Upper lobe of left lung (tissue), 6 donors: ENCODE data around the gene C17orf107. TPM values are rescaled to one million over a fixed set of nuclear protein-coding genes. Genes with fewer than 3 reads are reported as not detected.
A peak's percentile ranks its signal among the peaks of the same experiment; 100 is the strongest.

ENCODE experiments used
- ATAC-seq, 2 donors: fragments of 200-7000 bp; cut with Tn5 transposase; one replicate each; pipeline ENCODE4 v1.9.1; 2022; ENCODE audit warnings: mild to moderate bottlenecking in 2 of 2, moderate library complexity in 2 of 2; ENCODE audit not compliant: low FRiP score in 2 of 2
- DNase-seq, 2 donors: peaks; one replicate each; pipeline ENCODE4 v3.0.0-alpha.2; 2019 to 2020
- H3K27ac ChIP-seq, 4 donors: fragments of 200-600 bp; sonication (generic); one replicate each; pipeline ENCODE4 v1.5.1; 2016 to 2019
- H3K27me3 ChIP-seq, 4 donors: fragments of 200-600 bp; sonication (generic); one replicate each; pipeline ENCODE4 v1.5.1; 2017 to 2019
- H3K36me3 ChIP-seq, 4 donors: fragments of 200-600 bp; sonication (generic); one replicate each; pipeline ENCODE4 v1.5.1; 2016 to 2019
- H3K4me1 ChIP-seq, 4 donors: fragments of 200-600 bp; sonication (generic); one replicate each; pipeline ENCODE4 v1.5.1; 2018 to 2019
- H3K4me3 ChIP-seq, 4 donors: fragments of 200-600 bp; sonication (generic); one replicate each; pipeline ENCODE4 v1.5.1; 2017 to 2019; ENCODE audit warnings: mild to moderate bottlenecking in 2 of 4, moderate library complexity in 1 of 4
- H3K9me3 ChIP-seq, 4 donors: fragments of 200-600 bp; sonication (generic); one replicate each; pipeline ENCODE4 v1.5.1; 2018 to 2019
- EP300 ChIP-seq, 4 donors: sonication (generic); formaldehyde crosslinking; IDR thresholded peaks; one replicate each; pipeline ENCODE4 v1.5.1; 2017; ENCODE audit warnings: antibody characterized with exemption in 4 of 4, control low read depth in 2 of 4
- POLR2A ChIP-seq, 4 donors: fragments of 450-650 bp; IDR thresholded peaks; one replicate each; pipeline ENCODE4 v1.5.1; 2016 to 2017; ENCODE audit warnings: antibody characterized with exemption in 4 of 4, mild to moderate bottlenecking in 2 of 4
- POLR2AphosphoS5 ChIP-seq, 2 donors: sonication (generic); formaldehyde crosslinking; IDR thresholded peaks; one replicate each; pipeline ENCODE4 v1.5.1; 2017; ENCODE audit warnings: antibody characterized with exemption in 2 of 2
- WGBS, 2 donors: methylation state at CpG; one replicate each; pipeline ENCODE4 v1.1.5; 2017 to 2018; 5-methylcytosine and 5-hydroxymethylcytosine counted together
- total RNA-seq, 6 donors: library from RNA; depleted of rRNA in 4 of 6; stranded (reverse); fragments of >200 nt in 4 of 6; gene quantifications; one replicate each; pipeline versions ENCODE4 v1.1.0 to v1.2.1, GENCODE V29; 2016 to 2021
- TF ChIP-seq, protein P1 (sequence below), 6 experiments: fragments of 450-650 bp in 4 of 6; fragments of 200-600 bp in 2 of 6; sonication (generic) in 2 of 6; IDR thresholded peaks; one replicate each; pipeline ENCODE4 v1.5.1; 2016 to 2019; ENCODE audit warnings: antibody characterized with exemption in 6 of 6
- donor health status: DM: no; HTN: no; CAD: no; lungs with moderate emphysema.
- donor health status: DM: no; HTN: yes; CAD: no; lungs with severe emphysema.

Gene C17orf107
- total RNA-seq, 6 donors from 2014 or later = 2.6 to 6.3 (median 3.4) TPM

DNA sequence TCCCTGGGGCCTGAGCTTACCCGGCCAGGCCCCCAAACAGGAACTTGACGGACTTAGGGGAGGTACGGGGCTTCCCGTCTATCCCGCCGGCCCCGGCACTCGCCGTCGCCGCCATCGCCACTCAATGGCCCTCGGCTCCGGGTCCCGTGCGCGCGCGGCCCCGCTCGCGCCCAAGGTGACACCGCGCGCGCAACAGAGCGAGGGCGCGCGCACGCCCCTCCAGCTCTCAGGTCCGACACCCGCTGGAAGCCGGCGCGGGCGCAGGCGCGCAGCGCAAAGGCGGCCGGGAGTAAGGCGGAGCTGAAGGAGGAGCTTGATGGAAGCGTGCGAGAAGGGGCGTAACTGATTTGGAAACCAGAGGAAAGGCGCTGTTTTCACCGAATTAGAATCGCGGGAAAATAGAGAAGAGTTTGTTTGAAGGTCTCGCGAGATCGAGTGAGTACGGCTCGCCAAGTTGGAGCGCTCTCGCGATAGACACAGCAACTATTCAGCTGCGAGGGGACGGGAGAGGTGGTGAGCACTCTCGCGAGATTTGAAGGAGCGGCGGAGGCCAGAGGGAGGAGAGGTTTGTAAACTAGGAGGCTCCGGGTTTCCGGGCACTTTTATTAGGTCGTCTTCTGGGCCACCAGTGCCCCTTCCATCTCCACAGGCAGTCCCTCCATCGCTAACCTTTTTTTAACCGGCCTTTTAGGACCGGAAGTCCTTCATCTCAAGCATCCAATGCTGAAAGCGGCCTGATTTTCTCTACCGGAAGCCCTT is 40.6 kb downstream of the C17orf107 start, which contains the start of the genes RNF167 and SLC25A11:
TSS of gene RNF167 (plus strand) at position 473 of the 759 bp plus-strand sequence. CDS start 642 bp downstream, outside the sequence.
TSS of gene SLC25A11 (minus strand) at position 251 of the 759 bp plus-strand sequence. CDS start at position 115, 136 bp downstream.
- 0% methylated on average over 71 of the region's 72 CpGs for WGBS, 2 donors
- Histone ChIP-seq H3K9me3 (no peaks in the 10 kb centered on the region), H3K27ac (peak within 1 kb of the TSS; percentile 84 to 99 (median 94)), H3K36me3 (peaks cover 18 to 58% (median 46%) of the 10 kb centered on the region in 4 donors), H3K27me3 (no peaks in the 10 kb centered on the region), H3K4me1 (peaks cover 42 to 63% (median 53%) of the 10 kb centered on the region in 4 donors), H3K4me3 (peak within 1 kb of the TSS; percentile 63 to 85 (median 72))
- peak; percentile 95 to 96 for ATAC-seq
- TF ChIP-seq, protein P1, sequence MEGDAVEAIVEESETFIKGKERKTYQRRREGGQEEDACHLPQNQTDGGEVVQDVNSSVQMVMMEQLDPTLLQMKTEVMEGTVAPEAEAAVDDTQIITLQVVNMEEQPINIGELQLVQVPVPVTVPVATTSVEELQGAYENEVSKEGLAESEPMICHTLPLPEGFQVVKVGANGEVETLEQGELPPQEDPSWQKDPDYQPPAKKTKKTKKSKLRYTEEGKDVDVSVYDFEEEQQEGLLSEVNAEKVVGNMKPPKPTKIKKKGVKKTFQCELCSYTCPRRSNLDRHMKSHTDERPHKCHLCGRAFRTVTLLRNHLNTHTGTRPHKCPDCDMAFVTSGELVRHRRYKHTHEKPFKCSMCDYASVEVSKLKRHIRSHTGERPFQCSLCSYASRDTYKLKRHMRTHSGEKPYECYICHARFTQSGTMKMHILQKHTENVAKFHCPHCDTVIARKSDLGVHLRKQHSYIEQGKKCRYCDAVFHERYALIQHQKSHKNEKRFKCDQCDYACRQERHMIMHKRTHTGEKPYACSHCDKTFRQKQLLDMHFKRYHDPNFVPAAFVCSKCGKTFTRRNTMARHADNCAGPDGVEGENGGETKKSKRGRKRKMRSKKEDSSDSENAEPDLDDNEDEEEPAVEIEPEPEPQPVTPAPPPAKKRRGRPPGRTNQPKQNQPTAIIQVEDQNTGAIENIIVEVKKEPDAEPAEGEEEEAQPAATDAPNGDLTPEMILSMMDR (IDR thresholded peaks at IDR 0.05) = peak in 3 of 6 experiments; percentile 7 to 25 (median 19)
- peak in 3 of 4 donors; percentile 26 to 87 (median 54) for TF ChIP-seq POLR2A (IDR thresholded peaks at IDR 0.05)
- peak; percentile 58 to 83 for TF ChIP-seq POLR2AphosphoS5 (IDR thresholded peaks at IDR 0.05)
- TF ChIP-seq EP300 (IDR thresholded peaks at IDR 0.05) = no peak
- DNase-seq = peak; percentile 97 to 98

DNA sequence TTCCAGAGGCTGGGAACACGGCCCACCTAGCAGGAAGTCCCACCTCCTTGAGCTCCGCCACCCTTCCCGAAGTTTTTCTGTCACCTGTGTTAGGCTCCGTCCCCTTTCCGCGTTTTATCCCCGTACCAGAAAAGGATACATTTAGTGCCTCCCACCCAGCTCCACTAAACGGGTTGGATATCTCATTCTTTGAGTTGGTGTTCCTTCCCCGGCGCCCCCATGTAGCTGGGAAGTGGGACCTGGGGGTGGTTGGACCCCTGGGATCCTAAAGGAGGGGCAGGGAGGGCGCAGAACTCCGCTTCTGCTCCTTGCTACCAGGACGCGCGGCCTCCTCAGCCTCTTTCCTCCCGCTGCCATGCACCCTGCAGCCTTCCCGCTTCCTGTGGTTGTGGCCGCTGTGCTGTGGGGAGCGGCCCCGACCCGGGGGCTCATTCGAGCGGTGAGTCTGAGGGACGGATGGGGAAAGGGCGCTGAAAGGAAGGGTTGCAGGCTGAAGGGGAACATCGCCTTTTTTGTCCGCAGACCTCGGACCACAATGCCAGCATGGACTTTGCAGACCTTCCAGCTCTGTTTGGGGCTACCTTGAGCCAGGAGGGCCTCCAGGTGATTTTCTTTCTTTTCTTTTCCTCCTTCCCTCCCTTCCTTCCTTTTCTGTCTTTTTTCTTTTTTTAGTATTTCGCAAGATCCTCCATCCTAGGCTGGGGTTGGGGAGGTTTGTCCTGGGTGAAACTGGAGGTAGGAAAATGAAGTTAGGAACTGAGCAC is 41.4 kb downstream of the C17orf107 start:
- WGBS, 2 donors = 1 to 2% methylated on average over 29 of the region's 29 CpGs
- peaks cover 18 to 66% (median 51%) of the 10 kb centered on the region in 4 donors for H3K36me3 ChIP-seq
- H3K9me3 ChIP-seq = no peaks in the 10 kb centered on the region
- TF ChIP-seq, protein P1 (IDR thresholded peaks at IDR 0.05) = peak in 1 of 6 experiments; percentile 2
- TF ChIP-seq POLR2AphosphoS5 (IDR thresholded peaks at IDR 0.05) = peak in 1 of 2 donors; percentile 8
- no peak for TF ChIP-seq EP300 (IDR thresholded peaks at IDR 0.05)
- H3K4me3 ChIP-seq = peak overlapping the region; percentile 63 to 85 (median 72)
- peak overlapping the region; percentile 84 to 99 (median 94) for H3K27ac ChIP-seq
- DNase-seq (peak; percentile 78 to 79), ATAC-seq (peak; percentile 78)
- H3K27me3 ChIP-seq = no peaks in the 10 kb centered on the region
- H3K4me1 ChIP-seq = peaks cover 50 to 71% (median 61%) of the 10 kb centered on the region in 4 donors

DNA sequence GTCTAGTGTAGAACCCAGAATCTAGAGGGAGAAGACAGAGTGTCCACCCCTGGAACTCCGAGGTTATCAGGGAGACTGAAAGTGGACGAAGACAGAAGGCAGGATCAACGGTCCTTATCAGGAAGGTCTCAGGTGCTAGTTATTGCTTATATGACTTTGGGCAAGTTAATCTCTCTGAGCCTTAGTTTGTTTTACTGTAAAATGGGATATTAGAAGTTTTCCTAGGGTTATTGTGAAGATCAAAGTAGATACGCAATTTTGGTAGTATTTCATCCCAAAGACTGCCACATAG is 41.9 kb downstream of the C17orf107 start:
- peak overlapping the region in 3 of 4 donors; percentile 63 to 72 (median 71) for H3K4me3 ChIP-seq
- peak overlapping the region; percentile 84 to 99 (median 94) for H3K27ac ChIP-seq
- H3K4me1 ChIP-seq = peaks cover 55 to 76% (median 66%) of the 10 kb centered on the region in 4 donors
- DNase-seq (no peak), ATAC-seq (no peak)
- TF ChIP-seq POLR2A (IDR thresholded peaks at IDR 0.05) = no peak
- no peak for TF ChIP-seq POLR2AphosphoS5 (IDR thresholded peaks at IDR 0.05)
- no peak for TF ChIP-seq EP300 (IDR thresholded peaks at IDR 0.05)
- TF ChIP-seq, protein P1 (IDR thresholded peaks at IDR 0.05) = no peak
- no peaks in the 10 kb centered on the region for H3K27me3 ChIP-seq
- WGBS, 2 donors = 36 to 43% methylated on average over 4 of the region's 4 CpGs
- no peaks in the 10 kb centered on the region for H3K9me3 ChIP-seq
- peaks cover 18 to 69% (median 56%) of the 10 kb centered on the region in 4 donors for H3K36me3 ChIP-seq

DNA sequence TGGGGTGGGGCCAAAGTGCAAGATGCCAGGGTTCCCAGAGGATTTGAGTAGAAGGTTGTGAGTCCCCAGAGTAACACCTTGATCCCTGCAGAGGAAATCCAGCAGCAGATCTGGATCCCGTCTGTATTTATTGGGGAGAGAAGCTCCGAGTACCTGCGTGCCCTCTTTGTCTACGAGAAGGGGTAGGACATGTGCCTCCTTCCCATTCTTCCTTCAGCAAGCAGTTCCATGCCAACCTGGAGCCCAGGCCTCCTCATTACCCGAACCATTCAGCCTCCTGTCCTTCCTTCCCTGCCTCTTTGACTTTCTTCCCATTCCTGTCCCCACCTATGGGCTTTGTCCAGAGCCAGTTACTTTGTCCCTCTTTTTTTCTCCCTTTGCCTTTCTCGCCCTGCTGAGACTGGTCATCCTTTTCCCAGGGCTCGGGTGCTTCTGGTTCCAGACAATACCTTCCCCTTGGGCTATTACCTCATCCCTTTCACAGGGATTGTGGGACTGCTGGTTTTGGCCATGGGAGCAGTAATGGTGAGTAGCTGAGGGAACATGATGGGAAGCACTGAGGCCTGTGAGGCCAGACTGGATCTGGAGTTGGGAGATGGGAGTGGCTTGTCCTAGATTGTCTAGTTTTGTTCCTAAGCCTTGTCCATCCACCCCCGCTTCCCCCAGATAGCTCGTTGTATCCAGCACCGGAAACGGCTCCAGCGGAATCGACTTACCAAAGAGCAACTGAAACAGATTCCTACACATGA is 43.6 kb downstream of the C17orf107 start:
- TF ChIP-seq EP300 (IDR thresholded peaks at IDR 0.05) (no peak), POLR2A (IDR thresholded peaks at IDR 0.05) (no peak), POLR2AphosphoS5 (IDR thresholded peaks at IDR 0.05) (no peak)
- TF ChIP-seq, protein P1 (IDR thresholded peaks at IDR 0.05) = no peak
- Histone ChIP-seq H3K4me3 (no peak overlapping the region), H3K27me3 (no peaks in the 10 kb centered on the region), H3K9me3 (no peaks in the 10 kb centered on the region), H3K27ac (peak overlapping the region in 3 of 4 donors; percentile 97 to 100 (median 99)), H3K4me1 (peaks cover 64 to 83% (median 71%) of the 10 kb centered on the region in 4 donors), H3K36me3 (peaks cover 10 to 55% (median 43%) of the 10 kb centered on the region in 4 donors)
- no peak for ATAC-seq
- 79 to 80% methylated on average over 13 of the region's 13 CpGs for WGBS, 2 donors
- no peak for DNase-seq
